Caco-2 (cell line): ENCODE measurements around the gene RHOG. TPM values are rescaled to one million over a fixed set of nuclear protein-coding genes. Genes with fewer than 3 reads are reported as not detected.

Experiments used
- BruUV-seq: library from RNA; stranded (reverse); fragments of 400-500 nt; replicated peaks from 2 replicates; lab custom pipeline; 2021; lab: Mats Ljungman, UMichigan
- CTCF ChIA-PET: fragments of 300-600 bp; sonication (Branson Sonifier 250); formaldehyde crosslinking; loops from one replicate; lab custom pipeline; 2022; ENCODE audit warnings: antibody characterized with exemption; lab: Charles Lee
- POLR2A ChIA-PET: fragments of 300-600 bp; sonication (Branson Sonifier 250); formaldehyde crosslinking; loops from one replicate; lab custom pipeline; 2022; ENCODE audit warnings: antibody characterized with exemption; lab: Charles Lee
- DNase-seq, 2 experiments: peaks; one replicate each; pipeline versions ENCODE4 v3.0.0 to v3.0.0-alpha.2; 2020 to 2022
- H3K27me3 ChIP-seq: replicated peaks from 2 replicates; pipeline ENCODE4 v1.6.0; 2011; ENCODE audit warnings: low read length; ENCODE audit not compliant: control insufficient read depth, insufficient read depth
- H3K36me3 ChIP-seq: 2 replicates; pipeline ENCODE4 v1.5.1; 2011; ENCODE audit warnings: low read length; ENCODE audit not compliant: control insufficient read depth, insufficient read depth
- H3K4me1 ChIP-seq: fragments of 250-450 bp; sonication (Bioruptor Pico); 2 replicates; pipeline ENCODE4 v1.5.1; 2020; ENCODE audit warnings: mild to moderate bottlenecking
- H3K4me3 ChIP-seq: 2 replicates; pipeline ENCODE4 v1.5.1; 2011; ENCODE audit warnings: low read depth, mild to moderate bottlenecking, control low read depth, low read length
- H3K9me3 ChIP-seq: fragments of 250-450 bp; sonication (Bioruptor Pico); 2 replicates; pipeline ENCODE4 v1.5.1; 2020; ENCODE audit warnings: mild to moderate bottlenecking, moderate library complexity
- H3K27ac Mint-ChIP-seq: one replicate; pipeline ENCODE4 v1.8.0; 2022; ENCODE audit warnings: mixed read lengths; ENCODE audit not compliant: unreplicated experiment
- H3K27me3 Mint-ChIP-seq: one replicate; pipeline ENCODE4 v1.8.0; 2022; ENCODE audit warnings: mixed read lengths; ENCODE audit not compliant: insufficient read depth, unreplicated experiment
- H3K36me3 Mint-ChIP-seq: one replicate; pipeline ENCODE4 v1.8.0; 2022; ENCODE audit warnings: mild to moderate bottlenecking, mixed read lengths; ENCODE audit not compliant: insufficient read depth, unreplicated experiment
- H3K4me1 Mint-ChIP-seq: one replicate; pipeline ENCODE4 v1.8.0; 2022; ENCODE audit warnings: low read depth, mixed read lengths; ENCODE audit not compliant: unreplicated experiment
- H3K4me3 Mint-ChIP-seq: one replicate; pipeline ENCODE4 v1.8.0; 2022; ENCODE audit warnings: mild to moderate bottlenecking, moderate library complexity, mixed read lengths; ENCODE audit not compliant: unreplicated experiment
- H3K9me3 Mint-ChIP-seq: one replicate; pipeline ENCODE4 v1.8.0; 2022; ENCODE audit warnings: mixed read lengths; ENCODE audit not compliant: unreplicated experiment
- CTCF ChIP-seq, 2 experiments: fragments of 200-600 bp in 1 of 2; IDR thresholded peaks; 1 replicate in 1 of 2; 2 replicates in 1 of 2; pipeline versions ENCODE4 v1.5.1 to v1.8.0; 2011 to 2022; ENCODE audit warnings: antibody characterized with exemption in 1 of 2, control low read depth in 1 of 2, inconsistent platforms in 1 of 2, low read depth in 1 of 2, low read length in 1 of 2, mild to moderate bottlenecking in 1 of 2, moderate library complexity in 1 of 2; ENCODE audit not compliant: insufficient read depth in 1 of 2, severe bottlenecking in 1 of 2, unreplicated experiment in 1 of 2
- intact Hi-C: fragments of 100-400 bp; cut with micrococcal nuclease; formaldehyde crosslinking; loops from one replicate; pipeline ENCODE4 v1.10.0; 2022; ENCODE audit not compliant: unreplicated experiment
- total RNA-seq: library from RNA; stranded (reverse); gene quantifications from 2 replicates; pipeline ENCODE4 v1.2.3, GENCODE V29; 2022

RHOG gene
- total RNA-seq, 1 experiment from 2014 or later = 36.9 TPM

GRCh38 chr11:3823762-3824506 is 16.8 kb downstream of the RHOG start:
- Histone ChIP-seq H3K9me3 (no peaks in the 10 kb centered on the region), H3K27me3 (no peaks in the 10 kb centered on the region), H3K4me1 (no peaks in the 10 kb centered on the region), H3K4me3 (no peak overlapping the region), H3K36me3 (no peaks in the 10 kb centered on the region; the same call in none of the 2 replicates)
- POLR2A ChIA-PET = no interaction called here
- BruUV-seq = no TSS peak
- Mint-ChIP-seq H3K36me3 (peaks cover 41% of the 10 kb centered on the region), H3K9me3 (no peaks in the 10 kb centered on the region), H3K27ac (peak overlapping the region; percentile 32), H3K4me1 (no peaks in the 10 kb centered on the region), H3K4me3 (no peak overlapping the region), H3K27me3 (no peaks in the 10 kb centered on the region)
- CTCF ChIA-PET = interaction anchor here (1.3 kb wide), 1 partner anchor 25 kb away, joined by 7 read pairs; no protein-coding TSS in a partner anchor
- TF ChIP-seq CTCF (IDR thresholded peaks at IDR 0.05; ENCODE audit: insufficient read depth in 1 of 2, low read depth in 1 of 2, low read length in 1 of 2, severe bottlenecking in 1 of 2, unreplicated experiment in 1 of 2) = no peak
- no peak for DNase-seq
- intact Hi-C loops = no loop called here

GRCh38 chr11:3823303-3823702 is 17.5 kb downstream of the RHOG start:
- Histone ChIP-seq H3K9me3 (no peaks in the 10 kb centered on the region), H3K4me1 (no peaks in the 10 kb centered on the region), H3K27me3 (no peaks in the 10 kb centered on the region), H3K36me3 (no peaks in the 10 kb centered on the region; the same call in none of the 2 replicates), H3K4me3 (no peak overlapping the region)
- H3K36me3 Mint-ChIP-seq = peaks cover 38% of the 10 kb centered on the region
- H3K27me3 Mint-ChIP-seq = no peaks in the 10 kb centered on the region
- DNase-seq = no peak
- no peak overlapping the region for H3K27ac Mint-ChIP-seq
- intact Hi-C loops = no loop called here
- BruUV-seq = no TSS peak
- ChIA-PET CTCF (interaction anchor here (1.2 kb wide), 1 partner anchor 18 kb away, joined by 3 read pairs; the partner anchor contains the start of gene RHOG), POLR2A (no interaction called here)
- TF ChIP-seq CTCF (IDR thresholded peaks at IDR 0.05; ENCODE audit: insufficient read depth in 1 of 2, low read depth in 1 of 2, low read length in 1 of 2, severe bottlenecking in 1 of 2, unreplicated experiment in 1 of 2) = no peak
- H3K4me3 Mint-ChIP-seq = no peak overlapping the region
- no peaks in the 10 kb centered on the region for H3K4me1 Mint-ChIP-seq
- H3K9me3 Mint-ChIP-seq = no peaks in the 10 kb centered on the region

GRCh38 chr11:3822312-3822711 is 18.4 kb downstream of the RHOG start:
- no TSS peak for BruUV-seq
- Mint-ChIP-seq H3K4me3 (no peak overlapping the region), H3K9me3 (no peaks in the 10 kb centered on the region), H3K27me3 (no peaks in the 10 kb centered on the region), H3K36me3 (peaks cover 33% of the 10 kb centered on the region), H3K27ac (no peak overlapping the region), H3K4me1 (peaks cover 4% of the 10 kb centered on the region)
- Histone ChIP-seq H3K36me3 (peaks cover 1% of the 10 kb centered on the region; the same call in 1 of the 2 replicates), H3K27me3 (no peaks in the 10 kb centered on the region), H3K9me3 (no peaks in the 10 kb centered on the region), H3K4me1 (peaks cover 1% of the 10 kb centered on the region), H3K4me3 (no peak overlapping the region)
- POLR2A ChIA-PET = no interaction called here
- CTCF ChIA-PET = interaction anchor here (1.2 kb wide), 1 partner anchor 19 kb away, joined by 3 read pairs; the partner anchor contains the start of gene RHOG
- intact Hi-C loops = no loop called here
- TF ChIP-seq CTCF (IDR thresholded peaks at IDR 0.05; ENCODE audit: insufficient read depth in 1 of 2, low read depth in 1 of 2, low read length in 1 of 2, severe bottlenecking in 1 of 2, unreplicated experiment in 1 of 2) = no peak
- DNase-seq = no peak
